ENCODE measurements around the gene MBNL2. TPM values are rescaled to one million over a fixed set of nuclear protein-coding genes. Genes with fewer than 3 reads are reported as not detected.

Gene MBNL2
- total and polyA plus RNA-seq, 5 experiments from 2014 or later, result 12.2 to 35.4 (median 14.5) TPM

DNA sequence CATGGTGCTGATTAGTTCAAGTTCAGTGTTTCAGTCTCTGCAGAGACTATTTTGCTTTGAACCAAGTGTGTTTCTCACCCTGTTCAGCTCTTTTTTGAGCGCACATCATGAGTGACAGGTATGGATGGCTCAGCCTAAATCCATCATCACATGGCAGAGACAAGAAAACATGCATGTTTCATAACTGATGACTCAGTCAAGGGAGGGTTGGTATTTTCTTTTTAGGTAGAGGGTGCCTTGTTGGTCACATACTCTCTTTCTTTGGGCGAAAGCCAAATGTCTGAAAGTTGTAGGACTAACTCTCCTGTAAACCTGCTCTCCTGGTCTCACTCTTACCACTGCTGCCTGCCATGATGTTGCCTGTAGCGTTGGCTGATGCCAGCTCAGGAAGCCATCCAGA, 163.7 kb downstream of the MBNL2 start:
- peak overlapping the region in 2 of 10 donors; percentile 12 to 22 for H3K27ac Mint-ChIP-seq
- peaks cover 21 to 42% (median 29%) of the 10 kb centered on the region in 4 donors for H3K4me1 Mint-ChIP-seq
- H3K4me3 Mint-ChIP-seq, result no peak overlapping the region
- H3K36me3 Mint-ChIP-seq, result peaks cover 0 to 30% (median 22%) of the 10 kb centered on the region in 3 donors
- POLR2A ChIA-PET, result interaction anchor here (1.5 kb wide), 1 partner anchor 12 kb away, joined by 3 read pairs; no protein-coding TSS in a partner anchor
- no peak for ATAC-seq
- no peaks in the 10 kb centered on the region for H3K27me3 Mint-ChIP-seq
- DNase-seq, result no peak
- no peaks in the 10 kb centered on the region for H3K9me3 Mint-ChIP-seq

DNA sequence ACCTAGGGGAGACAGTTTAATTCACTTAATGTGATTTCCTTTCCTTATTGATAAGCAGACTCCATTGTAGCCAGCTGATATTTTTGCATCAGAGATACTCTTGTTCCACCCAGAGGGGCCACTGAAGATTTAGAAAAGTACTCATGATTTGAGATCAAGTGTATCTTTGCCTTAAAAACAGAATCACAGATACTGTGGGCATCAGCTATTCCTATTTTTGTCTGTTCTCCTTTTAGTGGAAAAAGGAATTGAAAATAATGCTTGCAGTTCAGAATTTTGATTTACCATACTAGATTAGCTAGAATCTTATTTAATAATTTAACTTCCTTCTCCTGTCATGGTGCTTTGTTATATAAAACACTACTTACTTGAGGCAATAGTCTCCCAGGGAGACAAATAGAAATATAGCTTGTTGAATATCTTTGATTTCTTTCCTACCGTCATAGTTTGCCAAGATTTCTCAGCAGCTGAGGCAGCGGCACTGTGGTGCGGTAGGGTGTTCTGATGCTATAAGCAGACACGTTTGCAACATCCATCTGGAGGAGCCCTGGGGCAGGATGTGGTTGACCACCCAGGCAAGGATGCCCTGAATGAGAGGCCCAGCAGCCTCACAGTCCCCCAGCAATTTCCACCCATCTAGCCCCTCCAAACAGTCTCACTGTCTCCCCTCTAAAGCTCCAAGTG, 164.8 kb downstream of the MBNL2 start:
- H3K9me3 Mint-ChIP-seq, result no peaks in the 10 kb centered on the region
- H3K27ac Mint-ChIP-seq, result peak overlapping the region in 6 of 10 donors; percentile 11 to 85 (median 62)
- H3K4me3 Mint-ChIP-seq, result peak overlapping the region in 3 of 10 donors; percentile 12 to 45 (median 31)
- ATAC-seq (peak; percentile 59 to 93), DNase-seq (peak in 7 of 10 donors; percentile 1 to 65 (median 33))
- H3K4me1 Mint-ChIP-seq, result peaks cover 21 to 42% (median 29%) of the 10 kb centered on the region in 4 donors
- POLR2A ChIA-PET, result interaction anchor here (1.5 kb wide), 1 partner anchor 11 kb away, joined by 3 read pairs; no protein-coding TSS in a partner anchor
- H3K36me3 Mint-ChIP-seq, result peaks cover 0 to 36% (median 15%) of the 10 kb centered on the region in 3 donors
- no peaks in the 10 kb centered on the region for H3K27me3 Mint-ChIP-seq

DNA sequence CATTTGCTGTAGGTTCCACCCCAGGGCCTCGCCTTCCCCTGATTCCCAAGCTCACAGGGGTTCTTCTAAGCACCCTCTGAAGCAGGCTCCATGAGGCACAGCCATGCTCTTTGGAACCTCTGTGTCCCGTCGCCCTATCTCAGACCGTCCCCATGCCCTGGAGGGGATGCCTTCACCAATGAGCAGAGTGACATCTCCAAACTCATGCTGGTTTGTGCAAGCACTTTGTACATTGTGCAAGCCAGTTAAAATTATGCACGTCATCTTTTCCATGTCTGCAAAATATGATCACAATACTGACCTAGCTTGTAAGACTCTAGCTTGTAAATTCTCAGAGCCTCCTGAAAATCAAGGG, 165.3 kb downstream of the MBNL2 start:
- Mint-ChIP-seq H3K4me1 (peaks cover 21 to 42% (median 29%) of the 10 kb centered on the region in 4 donors), H3K9me3 (no peaks in the 10 kb centered on the region), H3K27me3 (no peaks in the 10 kb centered on the region), H3K4me3 (peak overlapping the region in 1 of 10 donors; percentile 12), H3K27ac (peak overlapping the region in 5 of 10 donors; percentile 11 to 85 (median 62)), H3K36me3 (peaks cover 0 to 35% (median 13%) of the 10 kb centered on the region in 3 donors)
- POLR2A ChIA-PET, result no interaction called here
- DNase-seq, result no peak
- ATAC-seq, result no peak

DNA sequence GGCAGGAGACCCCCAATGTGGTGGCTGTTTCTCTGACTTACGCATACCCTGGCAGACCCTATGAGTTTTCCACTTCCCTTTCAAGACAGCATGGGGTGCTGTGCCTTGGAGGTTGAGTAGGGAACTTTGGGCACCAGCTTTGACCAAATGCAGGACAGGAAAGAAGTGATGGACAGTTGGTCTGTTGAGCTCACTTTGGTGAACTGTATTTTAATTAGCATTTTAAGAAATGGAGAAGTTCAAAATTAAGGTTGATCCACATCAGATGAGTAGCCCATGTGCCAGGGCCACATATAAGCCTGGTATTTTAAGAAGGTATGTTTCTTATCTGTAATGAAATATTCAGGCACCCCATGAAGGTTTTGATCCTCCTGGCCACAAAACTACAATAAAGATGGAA, 165.8 kb downstream of the MBNL2 start:
- H3K27me3 Mint-ChIP-seq, result no peaks in the 10 kb centered on the region
- POLR2A ChIA-PET, result no interaction called here
- H3K4me3 Mint-ChIP-seq, result no peak overlapping the region
- DNase-seq, result no peak
- H3K27ac Mint-ChIP-seq, result peak overlapping the region in 4 of 10 donors; percentile 60 to 85 (median 73)
- no peak for ATAC-seq
- H3K9me3 Mint-ChIP-seq, result no peaks in the 10 kb centered on the region
- peaks cover 0 to 32% (median 8%) of the 10 kb centered on the region in 3 donors for H3K36me3 Mint-ChIP-seq
- H3K4me1 Mint-ChIP-seq, result peaks cover 21 to 42% (median 28%) of the 10 kb centered on the region in 4 donors

DNA sequence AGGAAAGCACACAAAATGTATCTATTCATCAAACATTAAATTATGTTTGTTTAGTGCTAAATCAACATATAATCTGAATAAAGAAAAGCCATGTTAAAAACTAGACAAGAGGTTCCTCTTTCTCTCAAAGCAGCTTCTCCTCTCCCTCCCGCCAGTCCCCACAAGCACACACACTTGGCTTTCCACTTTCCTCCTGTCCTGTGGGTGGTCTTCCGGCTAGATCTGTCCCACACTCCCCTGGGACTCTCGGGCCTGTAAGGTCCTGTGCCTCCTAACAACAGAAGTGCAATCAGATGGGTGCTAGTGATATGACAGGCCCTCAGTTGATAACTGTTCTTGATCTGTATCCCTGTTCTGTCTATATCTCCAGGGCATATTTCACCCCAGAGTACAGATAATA, 166.2 kb downstream of the MBNL2 start:
- POLR2A ChIA-PET, result no interaction called here
- ATAC-seq (no peak), DNase-seq (no peak)
- Mint-ChIP-seq H3K36me3 (peaks cover 0 to 33% (median 7%) of the 10 kb centered on the region in 3 donors), H3K27me3 (no peaks in the 10 kb centered on the region), H3K27ac (peak overlapping the region in 4 of 10 donors; percentile 25 to 66 (median 38)), H3K9me3 (no peaks in the 10 kb centered on the region), H3K4me1 (peaks cover 21 to 42% (median 28%) of the 10 kb centered on the region in 4 donors), H3K4me3 (peak overlapping the region in 1 of 10 donors; percentile 0)

DNA sequence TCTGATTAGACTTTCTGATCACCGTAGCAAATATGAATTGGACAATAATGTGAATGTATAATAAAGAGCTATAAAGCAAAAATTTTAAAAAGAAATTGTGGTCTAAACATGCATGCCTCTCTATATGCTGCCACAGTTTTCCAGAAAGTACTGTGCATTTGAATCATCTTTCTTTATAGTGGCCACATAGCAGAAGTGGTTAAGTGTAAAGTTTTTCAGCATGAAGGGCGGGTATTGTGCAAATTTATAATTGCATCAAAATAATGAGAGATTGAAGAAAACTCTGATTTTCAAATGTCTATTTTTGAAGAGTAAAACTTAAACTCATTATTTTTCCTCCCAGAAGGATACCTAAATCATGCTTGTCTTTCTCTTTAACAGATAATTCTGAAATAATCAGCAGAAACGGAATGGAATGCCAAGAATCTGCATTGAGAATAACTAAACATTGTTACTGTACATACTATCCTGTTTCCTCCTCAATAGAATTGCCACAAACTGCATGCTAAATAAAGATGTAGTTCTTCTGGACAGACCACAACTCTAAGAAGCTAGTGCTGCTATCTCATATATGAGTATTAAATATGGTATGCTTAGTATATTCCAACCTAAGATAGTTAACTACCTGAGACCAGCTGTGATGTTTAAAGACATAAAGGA, 168.9 kb downstream of the MBNL2 start:
- H3K4me1 Mint-ChIP-seq, result peaks cover 16 to 26% (median 17%) of the 10 kb centered on the region in 4 donors
- H3K27ac Mint-ChIP-seq, result no peak overlapping the region
- H3K36me3 Mint-ChIP-seq, result peaks cover 0 to 35% (median 5%) of the 10 kb centered on the region in 3 donors
- no peaks in the 10 kb centered on the region for H3K27me3 Mint-ChIP-seq
- H3K9me3 Mint-ChIP-seq, result no peaks in the 10 kb centered on the region
- POLR2A ChIA-PET, result no interaction called here
- DNase-seq, result no peak
- ATAC-seq, result no peak
- no peak overlapping the region for H3K4me3 Mint-ChIP-seq

DNA sequence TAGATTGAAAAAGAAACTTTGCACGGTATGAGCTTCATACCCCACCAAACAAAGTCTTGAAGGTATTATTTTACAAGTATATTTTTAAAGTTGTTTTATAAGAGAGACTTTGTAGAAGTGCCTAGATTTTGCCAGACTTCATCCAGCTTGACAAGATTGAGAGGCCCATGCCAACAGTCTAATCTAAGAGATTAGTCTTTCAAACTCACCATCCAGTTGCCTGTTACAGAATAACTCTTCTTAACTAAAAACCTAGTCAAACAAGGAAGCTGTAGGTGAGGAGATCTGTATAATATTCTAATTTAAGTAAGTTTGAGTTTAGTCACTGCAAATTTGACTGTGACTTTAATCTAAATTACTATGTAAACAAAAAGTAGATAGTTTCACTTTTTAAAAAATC, 169.9 kb downstream of the MBNL2 start:
- H3K4me1 Mint-ChIP-seq, result peaks cover 6 to 17% (median 8%) of the 10 kb centered on the region in 4 donors
- DNase-seq (no peak), ATAC-seq (no peak)
- H3K27me3 Mint-ChIP-seq, result no peaks in the 10 kb centered on the region
- H3K36me3 Mint-ChIP-seq, result peaks cover 0 to 35% (median 5%) of the 10 kb centered on the region in 3 donors
- no peaks in the 10 kb centered on the region for H3K9me3 Mint-ChIP-seq
- no peak overlapping the region for H3K27ac Mint-ChIP-seq
- POLR2A ChIA-PET, result no interaction called here
- no peak overlapping the region for H3K4me3 Mint-ChIP-seq

GRCh38 chr13:97394542-97394941, 172.4 kb downstream of the MBNL2 start:
- no peaks in the 10 kb centered on the region for H3K9me3 Mint-ChIP-seq
- H3K36me3 Mint-ChIP-seq, result peaks cover 0 to 23% (median 4%) of the 10 kb centered on the region in 3 donors
- no peak overlapping the region for H3K27ac Mint-ChIP-seq
- H3K4me1 Mint-ChIP-seq, result no peaks in the 10 kb centered on the region
- no peaks in the 10 kb centered on the region for H3K27me3 Mint-ChIP-seq
- DNase-seq (no peak), ATAC-seq (no peak)
- POLR2A ChIA-PET, result no interaction called here
- H3K4me3 Mint-ChIP-seq, result no peak overlapping the region

DNA sequence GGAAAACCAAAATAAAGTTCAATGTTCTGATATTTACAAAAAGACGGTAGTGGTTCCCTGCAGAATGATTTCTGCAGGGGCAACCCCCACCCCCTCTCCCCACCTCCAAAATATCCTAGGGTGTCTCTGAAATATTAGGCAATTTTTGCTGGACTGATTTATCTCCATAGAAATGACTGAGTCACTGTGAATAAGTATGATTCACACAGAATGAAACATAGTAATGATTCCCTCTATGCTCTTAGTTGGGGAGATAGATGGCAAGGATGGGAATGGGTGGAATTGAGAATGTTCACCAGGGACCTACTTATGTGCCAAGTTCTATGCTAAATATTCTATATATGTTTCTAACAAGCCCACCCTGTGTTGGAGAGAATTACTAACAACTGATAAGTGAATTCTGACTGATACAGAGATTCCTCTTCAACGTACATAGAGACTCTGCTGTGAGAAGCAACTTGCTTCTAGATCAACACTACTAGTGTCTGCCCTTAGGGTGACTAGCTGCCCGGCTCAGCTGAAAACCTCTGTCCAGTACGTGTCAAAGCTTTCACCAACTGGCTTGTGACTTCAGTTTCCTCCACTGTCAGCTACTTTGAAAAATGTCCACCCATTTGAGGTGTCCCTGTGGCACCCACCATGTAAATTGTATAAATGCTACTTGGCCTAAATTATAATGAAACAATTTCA, 173.5 kb downstream of the MBNL2 start:
- ATAC-seq (no peak), DNase-seq (no peak)
- peaks cover 0 to 21% (median 7%) of the 10 kb centered on the region in 3 donors for H3K36me3 Mint-ChIP-seq
- H3K9me3 Mint-ChIP-seq, result peaks cover 0 to 3% (median 0%) of the 10 kb centered on the region in 9 donors
- no peak overlapping the region for H3K4me3 Mint-ChIP-seq
- H3K27ac Mint-ChIP-seq, result no peak overlapping the region
- POLR2A ChIA-PET, result no interaction called here
- H3K27me3 Mint-ChIP-seq, result no peaks in the 10 kb centered on the region
- no peaks in the 10 kb centered on the region for H3K4me1 Mint-ChIP-seq

- POLR2A ChIA-PET, result interaction anchor here (1.4 kb wide), 1 partner anchor 11 kb away, joined by 3 read pairs; no protein-coding TSS in a partner anchor
- peaks cover 9 to 15% (median 10%) of the 10 kb centered on the region in 3 donors for H3K36me3 Mint-ChIP-seq
- H3K27me3 Mint-ChIP-seq, result peaks cover 0 to 7% (median 1%) of the 10 kb centered on the region in 5 donors
- DNase-seq (no peak), ATAC-seq (no peak)
- peaks cover 0 to 16% (median 7%) of the 10 kb centered on the region in 9 donors for H3K9me3 Mint-ChIP-seq
- no peak overlapping the region for H3K4me3 Mint-ChIP-seq
- H3K27ac Mint-ChIP-seq, result no peak overlapping the region
- H3K4me1 Mint-ChIP-seq, result no peaks in the 10 kb centered on the region
These were observed 175.1 kb downstream of the MBNL2 start for GRCh38 chr13:97397267-97397666.

DNA sequence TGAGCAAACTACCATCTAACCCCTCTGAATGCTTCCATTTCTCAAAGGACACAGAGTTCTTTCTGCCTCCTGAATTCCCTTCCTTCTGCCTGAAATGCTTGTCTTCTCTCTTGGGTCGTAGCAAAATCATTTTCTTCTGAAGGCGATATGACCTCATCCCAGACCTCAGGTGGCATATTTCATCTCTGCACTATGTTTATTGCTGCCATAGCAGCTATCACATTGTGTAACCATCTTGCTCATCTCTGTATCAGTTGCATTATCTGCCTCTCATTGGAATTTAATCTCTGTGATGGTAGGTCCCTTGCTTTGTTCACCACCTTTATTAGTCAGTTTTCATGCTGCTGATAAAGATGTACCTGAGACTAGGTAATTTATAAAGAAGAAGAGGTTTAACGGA, 179.3 kb downstream of the MBNL2 start:
- POLR2A ChIA-PET, result no interaction called here
- Mint-ChIP-seq H3K4me3 (no peak overlapping the region), H3K27ac (no peak overlapping the region), H3K9me3 (peaks cover 0 to 17% (median 7%) of the 10 kb centered on the region in 9 donors), H3K27me3 (peaks cover 2 to 17% (median 9%) of the 10 kb centered on the region in 5 donors), H3K4me1 (no peaks in the 10 kb centered on the region), H3K36me3 (peaks cover 0 to 13% (median 10%) of the 10 kb centered on the region in 3 donors)
- no peak for ATAC-seq
- no peak for DNase-seq

GRCh38 chr13:97403893-97404750, 182.0 kb downstream of the MBNL2 start:
- Mint-ChIP-seq H3K27me3 (peaks cover 4 to 17% (median 11%) of the 10 kb centered on the region in 5 donors), H3K4me1 (no peaks in the 10 kb centered on the region), H3K4me3 (no peak overlapping the region), H3K27ac (no peak overlapping the region), H3K36me3 (peaks cover 0 to 13% (median 10%) of the 10 kb centered on the region in 3 donors), H3K9me3 (peaks cover 0 to 17% (median 7%) of the 10 kb centered on the region in 9 donors)
- DNase-seq (no peak), ATAC-seq (no peak)
- POLR2A ChIA-PET, result no interaction called here

All from naive thymus-derived CD8-positive, alpha-beta T cell (primary cell).